ENCODE results near the gene RIPOR3. TPM values are rescaled to one million over a fixed set of nuclear protein-coding genes. Genes with fewer than 3 reads are reported as not detected.
"Not testable (repeated sequence)": the region's sequence is repeated elsewhere in the genome, so short reads cannot be mapped to it uniquely, and the experiment has no call there.

Gene RIPOR3
- total RNA-seq, 1 experiment from 2014 or later, result 0.46 TPM

DNA sequence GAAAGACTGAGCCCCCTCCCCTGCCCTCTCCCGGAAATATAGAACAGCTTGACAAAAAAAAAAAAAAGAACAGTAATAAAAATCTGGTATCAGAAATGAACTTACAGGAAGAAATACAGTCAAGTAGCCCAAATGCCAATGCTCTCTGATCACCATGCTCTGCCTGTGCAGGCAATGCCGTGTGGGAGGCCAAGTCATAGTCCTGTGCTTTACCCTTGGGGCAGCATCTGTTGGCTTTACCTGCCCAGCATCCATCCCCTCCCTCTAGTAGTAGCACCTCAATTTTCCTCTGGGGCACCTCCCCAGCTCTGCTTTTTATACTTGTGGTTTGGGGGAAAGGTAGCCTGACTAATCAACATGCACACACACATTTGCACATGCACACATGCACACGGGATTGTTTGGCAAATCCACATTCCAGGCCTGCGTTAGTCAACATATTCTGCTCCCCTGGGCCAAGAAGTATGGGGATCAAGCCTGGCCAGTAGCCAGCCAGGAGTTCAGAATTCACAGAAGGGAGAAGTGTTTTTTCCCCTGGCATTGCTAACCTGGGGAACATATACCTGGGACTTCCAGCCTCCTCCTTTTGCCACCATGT, 70.2 kb downstream of the RIPOR3 start:
- no peaks in the 10 kb centered on the region for H4K20me1 ChIP-seq (ENCODE audit: control insufficient read depth, insufficient read depth, insufficient read length)
- Mint-ChIP-seq H3K4me3 (no peak overlapping the region), H3K27ac (no peak overlapping the region; a peak in 1 of 7 replicates), H3K4me1 (peaks cover 3 to 9% of the 10 kb centered on the region in 2 experiments), H3K9me3 (peaks cover 6 to 12% of the 10 kb centered on the region in 2 experiments), H3K36me3 (ENCODE audit: insufficient read depth in 1 of 3, low read depth in 3 of 3) (peaks cover 0 to 12% (median 2%) of the 10 kb centered on the region in 3 experiments; a peak in 5 of 7 replicates), H3K27me3 (ENCODE audit: low read depth) (no peaks in the 10 kb centered on the region; the same call in 1 of the 2 replicates)
- no peak overlapping the region for H3K9ac ChIP-seq (ENCODE audit: extremely low read depth, insufficient read length, low read length)
- TF ChIP-seq, protein P1, sequence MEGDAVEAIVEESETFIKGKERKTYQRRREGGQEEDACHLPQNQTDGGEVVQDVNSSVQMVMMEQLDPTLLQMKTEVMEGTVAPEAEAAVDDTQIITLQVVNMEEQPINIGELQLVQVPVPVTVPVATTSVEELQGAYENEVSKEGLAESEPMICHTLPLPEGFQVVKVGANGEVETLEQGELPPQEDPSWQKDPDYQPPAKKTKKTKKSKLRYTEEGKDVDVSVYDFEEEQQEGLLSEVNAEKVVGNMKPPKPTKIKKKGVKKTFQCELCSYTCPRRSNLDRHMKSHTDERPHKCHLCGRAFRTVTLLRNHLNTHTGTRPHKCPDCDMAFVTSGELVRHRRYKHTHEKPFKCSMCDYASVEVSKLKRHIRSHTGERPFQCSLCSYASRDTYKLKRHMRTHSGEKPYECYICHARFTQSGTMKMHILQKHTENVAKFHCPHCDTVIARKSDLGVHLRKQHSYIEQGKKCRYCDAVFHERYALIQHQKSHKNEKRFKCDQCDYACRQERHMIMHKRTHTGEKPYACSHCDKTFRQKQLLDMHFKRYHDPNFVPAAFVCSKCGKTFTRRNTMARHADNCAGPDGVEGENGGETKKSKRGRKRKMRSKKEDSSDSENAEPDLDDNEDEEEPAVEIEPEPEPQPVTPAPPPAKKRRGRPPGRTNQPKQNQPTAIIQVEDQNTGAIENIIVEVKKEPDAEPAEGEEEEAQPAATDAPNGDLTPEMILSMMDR (conservative IDR thresholded peaks at IDR 0.05), result no peak
- H2BK12ac ChIP-seq (ENCODE audit: insufficient read length, low read depth, low read length), result no peak overlapping the region
- no peak for DNase-seq
- no peak overlapping the region for H3K27ac ChIP-seq (ENCODE audit: insufficient read length, low read depth, low read length)
- no peak overlapping the region for H2BK15ac ChIP-seq (ENCODE audit: low read depth, low read length)
- H3K27me3 ChIP-seq (ENCODE audit: insufficient read depth, low read length), result no peaks in the 10 kb centered on the region
- H3K23me2 ChIP-seq (ENCODE audit: insufficient read length, low read depth, low read length, poor library complexity, severe bottlenecking), result no peaks in the 10 kb centered on the region
- no peak overlapping the region for H4K5ac ChIP-seq (ENCODE audit: insufficient read length, low read depth, low read length)
- no peaks in the 10 kb centered on the region for H3K79me2 ChIP-seq (ENCODE audit: insufficient read depth, low read length)
- H2AFZ ChIP-seq (ENCODE audit: low read length), result no peak overlapping the region
- no peak overlapping the region for H3K23ac ChIP-seq (ENCODE audit: insufficient read length, low read depth, low read length)
- H3K56ac ChIP-seq (ENCODE audit: insufficient read length, low read depth, low read length), result no peak overlapping the region
- H3K4me2 ChIP-seq (ENCODE audit: insufficient read depth, insufficient read length, low read length), result no peak overlapping the region
- no peaks in the 10 kb centered on the region for H3K9me3 ChIP-seq (ENCODE audit: control insufficient read depth, low read depth, low read length)
- H3K4me1 ChIP-seq (ENCODE audit: insufficient read depth, low read length), result no peaks in the 10 kb centered on the region; the same call in 1 of the 2 replicates
- no peak overlapping the region for H2BK20ac ChIP-seq (ENCODE audit: low read depth, low read length, poor library complexity, severe bottlenecking)
- H3K4ac ChIP-seq (ENCODE audit: low read depth, low read length), result no peak overlapping the region
- H2BK120ac ChIP-seq (ENCODE audit: low read depth, low read length, poor library complexity, severe bottlenecking), result no peak overlapping the region
- H4K91ac ChIP-seq (ENCODE audit: insufficient read length, low read depth, low read length), result no peak overlapping the region
- H2BK5ac ChIP-seq (ENCODE audit: insufficient read length, low read length), result no peak overlapping the region
- no peak overlapping the region for H4K8ac ChIP-seq (replicated peaks; ENCODE audit: insufficient read length, low read depth, low read length)
- H2AK5ac ChIP-seq (ENCODE audit: insufficient read length, low read length), result no peak overlapping the region
- no peak overlapping the region for H3T11ph ChIP-seq (ENCODE audit: low read length)
- H3K79me1 ChIP-seq (ENCODE audit: insufficient read depth, low read depth, low read length, poor library complexity, severe bottlenecking), result no peaks in the 10 kb centered on the region
- H3K14ac ChIP-seq (ENCODE audit: insufficient read depth, low read length), result no peak overlapping the region
- WGBS (ENCODE audit: extremely low coverage, insufficient read length, low lambda C conversion rate), result no CpG with 5 or more reads among the region's 4 CpGs
- H3K18ac ChIP-seq (ENCODE audit: insufficient read length, low read depth, low read length), result no peak overlapping the region

DNA sequence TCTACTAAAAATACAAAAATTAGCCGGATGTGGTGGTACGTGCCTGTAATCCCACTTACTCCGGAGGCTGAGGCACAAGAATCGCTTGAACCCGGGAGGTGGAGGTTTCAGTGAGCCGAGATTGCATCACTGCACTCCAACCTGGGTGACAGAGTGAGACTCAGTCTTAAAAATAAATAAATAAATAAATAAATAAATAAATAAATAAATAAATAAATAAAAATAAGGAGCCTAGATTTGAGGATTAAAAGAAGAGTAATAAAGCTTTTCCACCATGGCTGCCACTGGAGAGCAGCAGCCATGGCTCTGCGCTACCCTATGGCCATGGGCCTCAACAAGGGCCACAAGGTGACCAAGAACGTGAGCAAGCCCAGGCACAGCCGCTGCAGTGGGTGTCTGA, 70.9 kb downstream of the RIPOR3 start:
- H3K4me1 Mint-ChIP-seq; H2AK5ac ChIP-seq (ENCODE audit: insufficient read length, low read length): not testable (repeated sequence)

More for the DNA sequence above, 70.9 kb downstream of the RIPOR3 start:
- no CpG with 5 or more reads among the region's 9 CpGs for WGBS (ENCODE audit: extremely low coverage, insufficient read length, low lambda C conversion rate)
- H3K9me3 ChIP-seq (ENCODE audit: control insufficient read depth, low read depth, low read length); H3K56ac ChIP-seq (ENCODE audit: insufficient read length, low read depth, low read length); H2BK20ac ChIP-seq (ENCODE audit: low read depth, low read length, poor library complexity, severe bottlenecking); H2BK12ac ChIP-seq (ENCODE audit: insufficient read length, low read depth, low read length); H2BK120ac ChIP-seq (ENCODE audit: low read depth, low read length, poor library complexity, severe bottlenecking); H4K5ac ChIP-seq (ENCODE audit: insufficient read length, low read depth, low read length); H2AFZ ChIP-seq (ENCODE audit: low read length); H3K27ac Mint-ChIP-seq; H3K18ac ChIP-seq (ENCODE audit: insufficient read length, low read depth, low read length); H3K4me3 Mint-ChIP-seq; H2BK15ac ChIP-seq (ENCODE audit: low read depth, low read length); DNase-seq; H3K27me3 Mint-ChIP-seq (ENCODE audit: low read depth); H3K4me1 ChIP-seq (ENCODE audit: insufficient read depth, low read length); H3K23me2 ChIP-seq (ENCODE audit: insufficient read length, low read depth, low read length, poor library complexity, severe bottlenecking); H4K91ac ChIP-seq (ENCODE audit: insufficient read length, low read depth, low read length); H3T11ph ChIP-seq (ENCODE audit: low read length); H3K27me3 ChIP-seq (ENCODE audit: insufficient read depth, low read length); H3K27ac ChIP-seq (ENCODE audit: insufficient read length, low read depth, low read length); H3K4ac ChIP-seq (ENCODE audit: low read depth, low read length); H2BK5ac ChIP-seq (ENCODE audit: insufficient read length, low read length); H3K9ac ChIP-seq (ENCODE audit: extremely low read depth, insufficient read length, low read length); H3K23ac ChIP-seq (ENCODE audit: insufficient read length, low read depth, low read length); H3K14ac ChIP-seq (ENCODE audit: insufficient read depth, low read length); H3K79me1 ChIP-seq (ENCODE audit: insufficient read depth, low read depth, low read length, poor library complexity, severe bottlenecking); H4K8ac ChIP-seq (replicated peaks; ENCODE audit: insufficient read length, low read depth, low read length); H3K79me2 ChIP-seq (ENCODE audit: insufficient read depth, low read length); H4K20me1 ChIP-seq (ENCODE audit: control insufficient read depth, insufficient read depth, insufficient read length); H3K4me2 ChIP-seq (ENCODE audit: insufficient read depth, insufficient read length, low read length): not testable (repeated sequence)
- peaks cover 6 to 12% of the 10 kb centered on the region in 2 experiments for H3K9me3 Mint-ChIP-seq
- peaks cover 0 to 12% (median 2%) of the 10 kb centered on the region in 3 experiments; a peak in 5 of 7 replicates for H3K36me3 Mint-ChIP-seq (ENCODE audit: insufficient read depth in 1 of 3, low read depth in 3 of 3)
